H9 (cell line): ENCODE results near the gene DFFB. TPM values are rescaled to one million over a fixed set of nuclear protein-coding genes. Genes with fewer than 3 reads are reported as not detected.

Source experiments
- DNase-seq: peaks from one replicate; pipeline ENCODE4 v3.0.0-alpha.2; 2017
- H2AFZ ChIP-seq: one replicate; pipeline ENCODE4 v1.6.1; 2013; ENCODE audit warnings: mild to moderate bottlenecking, low read length, control low read depth, moderate library complexity
- H2AK5ac ChIP-seq: 2 replicates; pipeline ENCODE4 v1.6.1; 2013; ENCODE audit warnings: low read length, control low read depth, mixed read lengths; ENCODE audit not compliant: insufficient read length
- H2BK120ac ChIP-seq: one replicate; pipeline ENCODE4 v1.6.1; 2013; ENCODE audit warnings: low read depth, mild to moderate bottlenecking, low read length, control low read depth, inconsistent platforms; ENCODE audit not compliant: poor library complexity, severe bottlenecking
- H2BK12ac ChIP-seq: 2 replicates; pipeline ENCODE4 v1.6.1; 2013; ENCODE audit warnings: low read length, control low read depth, mixed read lengths, low read depth; ENCODE audit not compliant: insufficient read length
- H2BK15ac ChIP-seq: 2 replicates; pipeline ENCODE4 v1.6.1; 2013; ENCODE audit warnings: low read depth, low read length, control low read depth
- H2BK20ac ChIP-seq: one replicate; pipeline ENCODE4 v1.6.1; 2013; ENCODE audit warnings: low read depth, mild to moderate bottlenecking, low read length, control low read depth, inconsistent platforms; ENCODE audit not compliant: poor library complexity, severe bottlenecking
- H2BK5ac ChIP-seq: 2 replicates; pipeline ENCODE4 v1.6.1; 2013; ENCODE audit warnings: low read length, control low read depth, mixed read lengths; ENCODE audit not compliant: insufficient read length
- H3K14ac ChIP-seq: 2 replicates; pipeline ENCODE4 v1.6.1; 2013; ENCODE audit warnings: low read length, control low read depth; ENCODE audit not compliant: insufficient read depth
- H3K18ac ChIP-seq: 2 replicates; pipeline ENCODE4 v1.6.1; 2013; ENCODE audit warnings: low read depth, mild to moderate bottlenecking, mixed read lengths, low read length, control low read depth; ENCODE audit not compliant: insufficient read length
- H3K23ac ChIP-seq: 2 replicates; pipeline ENCODE4 v1.6.1; 2013; ENCODE audit warnings: low read length, control low read depth, mixed read lengths, low read depth; ENCODE audit not compliant: insufficient read length
- H3K23me2 ChIP-seq: 2 replicates; pipeline ENCODE4 v1.6.1; 2013; ENCODE audit warnings: low read depth, mild to moderate bottlenecking, mixed read lengths, low read length, control low read depth; ENCODE audit not compliant: insufficient read length, poor library complexity, severe bottlenecking
- H3K27ac ChIP-seq: 2 replicates; pipeline ENCODE4 v1.5.1; 2013; ENCODE audit warnings: low read length, control low read depth, mixed read lengths, low read depth; ENCODE audit not compliant: insufficient read length
- H3K27me3 ChIP-seq: 2 replicates; pipeline ENCODE4 v1.6.1; 2013; ENCODE audit warnings: low read length, control low read depth, inconsistent platforms; ENCODE audit not compliant: insufficient read depth
- H3K4ac ChIP-seq: 2 replicates; pipeline ENCODE4 v1.6.1; 2013; ENCODE audit warnings: low read depth, mild to moderate bottlenecking, control low read depth, inconsistent platforms, low read length, moderate library complexity
- H3K4me1 ChIP-seq: 2 replicates; pipeline ENCODE4 v1.6.1; 2013; ENCODE audit warnings: low read length, control low read depth, inconsistent platforms; ENCODE audit not compliant: insufficient read depth
- H3K4me2 ChIP-seq: 2 replicates; pipeline ENCODE4 v1.6.1; 2013; ENCODE audit warnings: low read length, control low read depth, mixed read lengths; ENCODE audit not compliant: insufficient read length, insufficient read depth
- H3K56ac ChIP-seq: 2 replicates; pipeline ENCODE4 v1.6.1; 2013; ENCODE audit warnings: low read depth, mild to moderate bottlenecking, mixed read lengths, low read length, control low read depth; ENCODE audit not compliant: insufficient read length
- H3K79me1 ChIP-seq: 2 replicates; pipeline ENCODE4 v1.6.1; 2013; ENCODE audit warnings: low read depth, mild to moderate bottlenecking, moderate library complexity, low read length, control low read depth, inconsistent platforms; ENCODE audit not compliant: insufficient read depth, poor library complexity, severe bottlenecking
- H3K79me2 ChIP-seq: 2 replicates; pipeline ENCODE4 v1.6.1; 2013; ENCODE audit warnings: low read length, control low read depth, inconsistent platforms; ENCODE audit not compliant: insufficient read depth
- H3K9ac ChIP-seq: 2 replicates; pipeline ENCODE4 v1.6.1; 2013; ENCODE audit warnings: low read length, control low read depth, mixed read lengths; ENCODE audit not compliant: insufficient read length; ENCODE audit errors: extremely low read depth
- H3K9me3 ChIP-seq: one replicate; pipeline ENCODE4 v1.6.1; 2013; ENCODE audit warnings: low read depth, low read length, inconsistent platforms; ENCODE audit not compliant: control insufficient read depth
- H3T11ph ChIP-seq: one replicate; pipeline ENCODE4 v1.6.1; 2013; ENCODE audit warnings: mild to moderate bottlenecking, low read length, control low read depth, inconsistent platforms
- H4K20me1 ChIP-seq: one replicate; pipeline ENCODE4 v1.6.1; 2013; ENCODE audit not compliant: control insufficient read depth, insufficient read length, insufficient read depth
- H4K5ac ChIP-seq: 2 replicates; pipeline ENCODE4 v1.6.1; 2013; ENCODE audit warnings: low read depth, mild to moderate bottlenecking, mixed read lengths, low read length, control low read depth; ENCODE audit not compliant: insufficient read length
- H4K8ac ChIP-seq: replicated peaks from 2 replicates; pipeline ENCODE4 v1.6.1; 2013; ENCODE audit warnings: low read length, control low read depth, mixed read lengths, low read depth; ENCODE audit not compliant: insufficient read length
- H4K91ac ChIP-seq: 2 replicates; pipeline ENCODE4 v1.6.1; 2013; ENCODE audit warnings: low read depth, mild to moderate bottlenecking, moderate library complexity, mixed read lengths, low read length, control low read depth; ENCODE audit not compliant: insufficient read length
- H3K27ac Mint-ChIP-seq, 3 experiments: 2 replicates in 2 of 3; 3 replicates in 1 of 3; pipeline ENCODE4 v1.8.0; 2020 to 2021; ENCODE audit warnings: mixed read lengths in 3 of 3, mild to moderate bottlenecking in 1 of 3, moderate library complexity in 1 of 3
- H3K27me3 Mint-ChIP-seq: 2 replicates; pipeline ENCODE4 v1.8.0; 2021; ENCODE audit warnings: low read depth, mild to moderate bottlenecking, moderate library complexity, mixed read lengths
- H3K36me3 Mint-ChIP-seq, 3 experiments: 2 replicates in 2 of 3; 3 replicates in 1 of 3; pipeline ENCODE4 v1.8.0; 2020 to 2021; ENCODE audit warnings: low read depth in 3 of 3, mixed read lengths in 3 of 3; ENCODE audit not compliant: insufficient read depth in 1 of 3
- H3K4me1 Mint-ChIP-seq, 2 experiments: 2 replicates each; pipeline ENCODE4 v1.8.0; 2020; ENCODE audit warnings: mixed read lengths in 2 of 2
- H3K4me3 Mint-ChIP-seq, 2 experiments: 2 replicates in 1 of 2; 3 replicates in 1 of 2; pipeline ENCODE4 v1.8.0; 2020 to 2021; ENCODE audit warnings: mild to moderate bottlenecking in 2 of 2, mixed read lengths in 2 of 2, moderate library complexity in 1 of 2
- H3K9me3 Mint-ChIP-seq, 2 experiments: 2 replicates in 1 of 2; 3 replicates in 1 of 2; pipeline ENCODE4 v1.8.0; 2020; ENCODE audit warnings: mild to moderate bottlenecking in 2 of 2, mixed read lengths in 2 of 2, moderate library complexity in 1 of 2
- WGBS: extraction: QIAGEN DNeasy Blood & Tissue Kit; methylation state at CpG from one replicate; pipeline ENCODE4 v1.1.7; 2013; ENCODE audit warnings: missing lambda C conversion rate, low lambda C conversion rate, mixed read lengths; ENCODE audit not compliant: insufficient read length; ENCODE audit errors: extremely low coverage; 5-methylcytosine and 5-hydroxymethylcytosine counted together
- total RNA-seq: library from RNA; stranded (reverse); gene quantifications from 2 replicates; pipeline ENCODE4 v1.2.1, GENCODE V29; 2021
- TF ChIP-seq, protein P1 (sequence below): fragments of 200-600 bp; sonication (generic); conservative IDR thresholded peaks from 3 replicates; pipeline ENCODE4 v1.8.0; 2021; ENCODE audit warnings: antibody characterized with exemption, mild to moderate bottlenecking

The DFFB gene
- total RNA-seq, 1 experiment from 2014 or later: 9.7 TPM

DNA sequence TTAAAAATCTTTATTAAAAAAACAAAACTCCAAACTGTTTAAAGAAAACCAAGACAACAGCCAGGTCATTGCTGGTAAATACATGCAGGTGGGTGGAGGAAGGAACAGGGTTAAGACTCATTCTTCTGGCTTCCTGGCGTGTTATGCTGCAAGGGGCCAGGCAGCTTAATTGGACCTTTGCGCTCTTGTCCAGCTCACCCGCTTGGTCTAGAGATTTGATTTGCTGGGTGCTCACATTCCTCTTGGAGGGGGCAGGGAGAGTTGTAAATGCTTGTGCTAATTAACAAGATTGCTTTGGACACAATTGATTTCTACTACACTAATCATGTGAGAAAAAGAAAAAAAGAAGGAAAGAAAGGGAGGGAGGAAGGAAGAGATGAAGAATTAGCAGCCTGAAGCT is 10.7 kb upstream of the DFFB start:
- no peak for DNase-seq
- Histone ChIP-seq H3K23me2 (no peaks in the 10 kb centered on the region), H4K91ac (no peak overlapping the region), H3K4me2 (no peak overlapping the region), H2BK15ac (no peak overlapping the region), H2BK20ac (no peak overlapping the region), H3K14ac (no peak overlapping the region), H4K20me1 (no peaks in the 10 kb centered on the region), H3K79me2 (no peaks in the 10 kb centered on the region), H3T11ph (no peak overlapping the region), H3K27ac (no peak overlapping the region), H3K18ac (no peak overlapping the region), H4K5ac (no peak overlapping the region), H2AK5ac (no peak overlapping the region), H3K9me3 (no peaks in the 10 kb centered on the region), H3K56ac (no peak overlapping the region), H3K27me3 (no peaks in the 10 kb centered on the region), H2BK12ac (no peak overlapping the region), H2AFZ (no peak overlapping the region), H2BK5ac (no peak overlapping the region), H3K23ac (no peak overlapping the region), H3K9ac (no peak overlapping the region), H4K8ac (no peak overlapping the region), H3K4me1 (no peaks in the 10 kb centered on the region), H2BK120ac (no peak overlapping the region), H3K79me1 (no peaks in the 10 kb centered on the region), H3K4ac (no peak overlapping the region)
- Mint-ChIP-seq H3K9me3 (no peaks in the 10 kb centered on the region), H3K36me3 (peaks cover 8 to 41% (median 35%) of the 10 kb centered on the region in 3 experiments), H3K27me3 (no peaks in the 10 kb centered on the region), H3K27ac (no peak overlapping the region; a peak in 1 of 7 replicates), H3K4me3 (no peak overlapping the region), H3K4me1 (no peaks in the 10 kb centered on the region)
- TF ChIP-seq, protein P1, sequence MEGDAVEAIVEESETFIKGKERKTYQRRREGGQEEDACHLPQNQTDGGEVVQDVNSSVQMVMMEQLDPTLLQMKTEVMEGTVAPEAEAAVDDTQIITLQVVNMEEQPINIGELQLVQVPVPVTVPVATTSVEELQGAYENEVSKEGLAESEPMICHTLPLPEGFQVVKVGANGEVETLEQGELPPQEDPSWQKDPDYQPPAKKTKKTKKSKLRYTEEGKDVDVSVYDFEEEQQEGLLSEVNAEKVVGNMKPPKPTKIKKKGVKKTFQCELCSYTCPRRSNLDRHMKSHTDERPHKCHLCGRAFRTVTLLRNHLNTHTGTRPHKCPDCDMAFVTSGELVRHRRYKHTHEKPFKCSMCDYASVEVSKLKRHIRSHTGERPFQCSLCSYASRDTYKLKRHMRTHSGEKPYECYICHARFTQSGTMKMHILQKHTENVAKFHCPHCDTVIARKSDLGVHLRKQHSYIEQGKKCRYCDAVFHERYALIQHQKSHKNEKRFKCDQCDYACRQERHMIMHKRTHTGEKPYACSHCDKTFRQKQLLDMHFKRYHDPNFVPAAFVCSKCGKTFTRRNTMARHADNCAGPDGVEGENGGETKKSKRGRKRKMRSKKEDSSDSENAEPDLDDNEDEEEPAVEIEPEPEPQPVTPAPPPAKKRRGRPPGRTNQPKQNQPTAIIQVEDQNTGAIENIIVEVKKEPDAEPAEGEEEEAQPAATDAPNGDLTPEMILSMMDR: no peak
- no CpG with 5 or more reads among the region's 3 CpGs for WGBS
